ENCODE results near the gene LMO3.

Gene LMO3

DNA sequence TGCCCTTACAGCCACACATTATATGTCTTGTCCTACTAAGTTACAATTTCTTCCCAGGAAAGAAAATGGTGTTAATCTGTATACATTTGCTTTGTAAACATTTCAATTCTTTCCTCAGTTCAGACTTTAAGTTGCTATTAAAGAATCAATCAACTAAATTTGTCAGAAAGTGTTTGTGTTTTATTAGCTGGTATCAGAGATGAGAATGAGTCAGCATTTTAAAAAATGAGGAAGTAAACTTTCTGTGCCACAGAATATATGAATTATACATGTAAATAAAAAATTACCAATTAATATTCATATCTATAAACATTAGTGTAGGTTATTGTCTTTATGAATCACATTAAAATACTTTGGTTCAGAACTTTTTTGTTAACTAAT, 82.0 kb downstream of the LMO3 start:
- Histone ChIP-seq H2AFZ (ENCODE audit: low read depth) (peak overlapping the region; percentile 32; the same call in 1 of the 2 replicates), H3K4me1 (ENCODE audit: low read depth, poor library complexity, severe bottlenecking) (peaks cover 25% of the 10 kb centered on the region), H4K20me1 (ENCODE audit: insufficient read depth) (no peaks in the 10 kb centered on the region), H3K4me2 (peak overlapping the region; percentile 43), H3K9ac (peak overlapping the region; percentile 36; the same call in 1 of the 2 replicates), H3K36me3 (ENCODE audit: insufficient read depth) (no peaks in the 10 kb centered on the region), H3K27ac (peak overlapping the region; percentile 74), H3K79me2 (ENCODE audit: insufficient read depth, low read depth) (no peaks in the 10 kb centered on the region), H3K27me3 (ENCODE audit: insufficient read depth, low read depth) (no peaks in the 10 kb centered on the region), H3K4me3 (IDR thresholded peaks at IDR 0.05; ENCODE audit: insufficient read depth, low read depth, low read length) (no peak overlapping the region)
- TF ChIP-seq, protein P1, sequence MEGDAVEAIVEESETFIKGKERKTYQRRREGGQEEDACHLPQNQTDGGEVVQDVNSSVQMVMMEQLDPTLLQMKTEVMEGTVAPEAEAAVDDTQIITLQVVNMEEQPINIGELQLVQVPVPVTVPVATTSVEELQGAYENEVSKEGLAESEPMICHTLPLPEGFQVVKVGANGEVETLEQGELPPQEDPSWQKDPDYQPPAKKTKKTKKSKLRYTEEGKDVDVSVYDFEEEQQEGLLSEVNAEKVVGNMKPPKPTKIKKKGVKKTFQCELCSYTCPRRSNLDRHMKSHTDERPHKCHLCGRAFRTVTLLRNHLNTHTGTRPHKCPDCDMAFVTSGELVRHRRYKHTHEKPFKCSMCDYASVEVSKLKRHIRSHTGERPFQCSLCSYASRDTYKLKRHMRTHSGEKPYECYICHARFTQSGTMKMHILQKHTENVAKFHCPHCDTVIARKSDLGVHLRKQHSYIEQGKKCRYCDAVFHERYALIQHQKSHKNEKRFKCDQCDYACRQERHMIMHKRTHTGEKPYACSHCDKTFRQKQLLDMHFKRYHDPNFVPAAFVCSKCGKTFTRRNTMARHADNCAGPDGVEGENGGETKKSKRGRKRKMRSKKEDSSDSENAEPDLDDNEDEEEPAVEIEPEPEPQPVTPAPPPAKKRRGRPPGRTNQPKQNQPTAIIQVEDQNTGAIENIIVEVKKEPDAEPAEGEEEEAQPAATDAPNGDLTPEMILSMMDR (conservative IDR thresholded peaks at IDR 0.05; ENCODE audit: low read depth, low read length), result no peak

DNA sequence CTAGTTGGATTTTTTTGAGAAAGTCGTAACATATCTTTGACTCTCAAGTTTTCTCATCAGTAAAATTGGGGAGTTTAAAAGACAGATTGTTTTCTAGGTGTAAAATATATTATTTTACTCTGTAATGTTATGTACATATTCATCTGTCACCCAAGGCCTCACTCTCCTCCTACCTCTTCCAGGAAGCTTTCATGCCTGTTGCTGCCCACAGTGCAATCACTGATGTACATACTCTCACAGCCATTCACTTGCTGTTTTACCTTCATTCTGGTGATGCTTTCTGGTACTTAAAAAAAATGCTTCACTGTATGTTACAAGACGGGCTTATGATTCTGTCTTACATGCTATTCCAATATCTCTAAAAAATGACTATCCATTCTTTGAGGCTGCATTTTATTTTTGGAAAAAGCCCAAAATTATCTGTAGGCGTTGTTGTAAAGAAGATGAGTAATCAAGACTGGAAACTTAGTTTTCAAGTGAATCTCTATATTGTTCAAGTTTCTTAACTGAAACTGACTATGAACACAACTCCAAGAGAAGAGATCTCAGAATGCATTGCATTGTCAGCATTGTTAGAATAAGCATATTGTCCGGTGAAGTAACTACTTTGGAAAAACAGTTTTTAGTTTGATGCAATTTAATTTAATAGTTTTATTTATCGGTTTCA, 82.5 kb downstream of the LMO3 start:
- H3K27ac ChIP-seq, result peak overlapping the region; percentile 74
- H3K4me1 ChIP-seq (ENCODE audit: low read depth, poor library complexity, severe bottlenecking), result peaks cover 25% of the 10 kb centered on the region
- TF ChIP-seq, protein P1 (conservative IDR thresholded peaks at IDR 0.05; ENCODE audit: low read depth, low read length), result no peak
- H3K36me3 ChIP-seq (ENCODE audit: insufficient read depth), result no peaks in the 10 kb centered on the region
- H3K79me2 ChIP-seq (ENCODE audit: insufficient read depth, low read depth), result no peaks in the 10 kb centered on the region
- H2AFZ ChIP-seq (ENCODE audit: low read depth), result peak overlapping the region; percentile 32; the same call in 1 of the 2 replicates
- peak overlapping the region; percentile 36; the same call in 1 of the 2 replicates for H3K9ac ChIP-seq
- H4K20me1 ChIP-seq (ENCODE audit: insufficient read depth), result no peaks in the 10 kb centered on the region
- no peaks in the 10 kb centered on the region for H3K27me3 ChIP-seq (ENCODE audit: insufficient read depth, low read depth)
- peak overlapping the region; percentile 43 for H3K4me2 ChIP-seq
- no peak overlapping the region for H3K4me3 ChIP-seq (IDR thresholded peaks at IDR 0.05; ENCODE audit: insufficient read depth, low read depth, low read length)

DNA sequence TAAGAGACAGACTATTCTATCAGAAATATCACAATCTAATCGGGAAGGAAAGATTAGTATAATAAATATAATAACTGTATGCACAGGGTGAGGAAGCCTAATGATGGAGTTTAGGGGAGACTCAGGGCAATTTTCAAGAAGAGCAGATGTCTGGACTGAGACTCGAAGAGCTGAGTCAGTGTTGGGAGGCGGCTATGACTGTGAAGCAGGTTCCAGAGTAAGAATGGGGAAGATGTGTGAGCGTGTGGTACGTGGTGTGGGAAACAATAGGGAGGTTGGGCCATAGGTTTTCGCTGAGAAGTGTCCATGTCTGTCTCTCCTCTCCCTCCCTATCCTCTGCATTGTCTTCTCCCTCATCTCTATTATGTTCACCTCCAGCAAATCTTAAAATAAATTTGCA, 85.6 kb downstream of the LMO3 start:
- Histone ChIP-seq H3K27me3 (ENCODE audit: insufficient read depth, low read depth) (no peaks in the 10 kb centered on the region), H2AFZ (ENCODE audit: low read depth) (no peak overlapping the region), H3K27ac (no peak overlapping the region)

DNA sequence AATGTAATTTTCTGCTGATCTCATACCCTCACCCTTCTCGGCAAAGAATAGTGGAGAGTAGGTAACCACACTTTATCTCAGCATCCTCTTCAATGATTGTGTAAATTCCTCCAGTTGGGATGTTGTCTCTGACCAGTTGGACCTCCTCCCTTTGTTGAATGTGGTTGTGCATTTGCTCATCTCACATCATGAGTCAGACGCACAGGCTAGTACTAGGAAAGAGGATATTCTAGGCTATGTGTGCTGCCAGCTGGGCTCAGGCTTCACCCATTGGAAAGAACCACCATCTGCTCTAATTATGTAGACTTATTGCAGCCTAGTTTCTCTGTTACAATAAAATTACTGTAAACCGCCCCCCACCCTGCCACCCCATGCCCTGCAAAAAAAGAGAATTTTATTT, 90.3 kb downstream of the LMO3 start:
- Histone ChIP-seq H3K79me2 (ENCODE audit: insufficient read depth, low read depth) (no peaks in the 10 kb centered on the region), H3K4me1 (ENCODE audit: low read depth, poor library complexity, severe bottlenecking) (no peaks in the 10 kb centered on the region), H2AFZ (ENCODE audit: low read depth) (no peak overlapping the region), H3K27ac (no peak overlapping the region), H3K27me3 (ENCODE audit: insufficient read depth, low read depth) (no peaks in the 10 kb centered on the region), H3K4me3 (IDR thresholded peaks at IDR 0.05; ENCODE audit: insufficient read depth, low read depth, low read length) (no peak overlapping the region), H3K9ac (no peak overlapping the region), H3K4me2 (no peak overlapping the region), H4K20me1 (ENCODE audit: insufficient read depth) (no peaks in the 10 kb centered on the region), H3K36me3 (ENCODE audit: insufficient read depth) (no peaks in the 10 kb centered on the region)
- TF ChIP-seq, protein P1 (conservative IDR thresholded peaks at IDR 0.05; ENCODE audit: low read depth, low read length), result no peak

More for the DNA sequence above, 85.6 kb downstream of the LMO3 start:
- Histone ChIP-seq H3K36me3 (ENCODE audit: insufficient read depth) (no peaks in the 10 kb centered on the region), H3K9ac (no peak overlapping the region), H3K4me2 (no peak overlapping the region), H3K4me3 (IDR thresholded peaks at IDR 0.05; ENCODE audit: insufficient read depth, low read depth, low read length) (no peak overlapping the region), H3K4me1 (ENCODE audit: low read depth, poor library complexity, severe bottlenecking) (peaks cover 25% of the 10 kb centered on the region), H4K20me1 (ENCODE audit: insufficient read depth) (no peaks in the 10 kb centered on the region), H3K79me2 (ENCODE audit: insufficient read depth, low read depth) (no peaks in the 10 kb centered on the region)
- TF ChIP-seq, protein P1 (conservative IDR thresholded peaks at IDR 0.05; ENCODE audit: low read depth, low read length), result no peak

All from KMS-11 (cell line).